Activated T-helper 2 cell treated with anti-CD3 and anti-CD28 coated beads, Interferon-gamma antibody, Interleukin-2, Interleukin-4, amounts not matched to agents 10 μg/mL and 5 μg/mL and 100 μg/mL, durations not matched to agents 14 hours and 24 hours and 36 hours (primary cell): ENCODE results near the gene STAT3. TPM values are rescaled to one million over a fixed set of nuclear protein-coding genes. Genes with fewer than 3 reads are reported as not detected.
A peak's percentile ranks its signal among the peaks of the same experiment; 100 is the strongest.

ENCODE experiments used
- DNase-seq: peaks from one replicate; pipeline ENCODE4 v3.0.0; 2021; ENCODE audit warnings: low spot score
- H3K27ac Mint-ChIP-seq: one replicate; pipeline ENCODE4 v1.8.0; 2021; ENCODE audit warnings: mixed read lengths
- H3K27me3 Mint-ChIP-seq: one replicate; pipeline ENCODE4 v1.8.0; 2021; ENCODE audit warnings: low read depth, mixed read lengths
- H3K36me3 Mint-ChIP-seq: one replicate; pipeline ENCODE4 v1.8.0; 2021; ENCODE audit warnings: low read depth, mixed read lengths
- H3K4me1 Mint-ChIP-seq: one replicate; pipeline ENCODE4 v1.8.0; 2021; ENCODE audit warnings: low read depth, mixed read lengths
- H3K4me3 Mint-ChIP-seq: one replicate; pipeline ENCODE4 v1.8.0; 2021; ENCODE audit warnings: low read depth, mild to moderate bottlenecking, moderate library complexity, mixed read lengths
- H3K9me3 Mint-ChIP-seq: one replicate; pipeline ENCODE4 v1.8.0; 2021; ENCODE audit warnings: mixed read lengths
- intact Hi-C: fragments of 100-400 bp; cut with micrococcal nuclease; formaldehyde crosslinking; loops from one replicate; pipeline ENCODE4 v1.15.1; 2023
- total RNA-seq: library from RNA; stranded (reverse); gene quantifications from 2 replicates; pipeline ENCODE4 v1.2.3, GENCODE V29; 2022

STAT3 gene
- total RNA-seq, 1 donor from 2014 or later, result 250 TPM

GRCh38 chr17:42287305-42287976 is 100.8 kb downstream of the STAT3 start:
- no peak for DNase-seq
- Mint-ChIP-seq H3K27me3 (no peaks in the 10 kb centered on the region), H3K4me1 (peaks cover 44% of the 10 kb centered on the region), H3K27ac (peak overlapping the region; percentile 92), H3K9me3 (no peaks in the 10 kb centered on the region), H3K36me3 (peaks cover 64% of the 10 kb centered on the region), H3K4me3 (peak overlapping the region; percentile 90)
- intact Hi-C loops, result loop anchor here (1.0 kb wide), 3 partner anchors 10 to 65 kb away; no protein-coding TSS in a partner anchor

- peaks cover 40% of the 10 kb centered on the region for H3K4me1 Mint-ChIP-seq
These were observed 101.6 kb downstream of the STAT3 start for GRCh38 chr17:42286411-42287221.

GRCh38 chr17:42285346-42286050 is 102.7 kb downstream of the STAT3 start:
- DNase-seq, result no peak
- intact Hi-C loops, result no loop called here
- peaks cover 33% of the 10 kb centered on the region for H3K4me1 Mint-ChIP-seq
- peak overlapping the region; percentile 72 for H3K4me3 Mint-ChIP-seq
- H3K27me3 Mint-ChIP-seq, result no peaks in the 10 kb centered on the region
- H3K9me3 Mint-ChIP-seq, result no peaks in the 10 kb centered on the region
- peak overlapping the region; percentile 12 for H3K27ac Mint-ChIP-seq
- H3K36me3 Mint-ChIP-seq, result peaks cover 45% of the 10 kb centered on the region

More at GRCh38 chr17:42286411-42287221, 101.6 kb downstream of the STAT3 start:
- DNase-seq, result no peak
- H3K4me3 Mint-ChIP-seq, result peak overlapping the region; percentile 90
- H3K27ac Mint-ChIP-seq, result peak overlapping the region; percentile 92
- H3K27me3 Mint-ChIP-seq, result no peaks in the 10 kb centered on the region
- no peaks in the 10 kb centered on the region for H3K9me3 Mint-ChIP-seq
- intact Hi-C loops, result loop anchor here (1.0 kb wide), 3 partner anchors 9 to 64 kb away; no protein-coding TSS in a partner anchor
- H3K36me3 Mint-ChIP-seq, result peaks cover 56% of the 10 kb centered on the region

GRCh38 chr17:42284566-42284965 is 103.7 kb downstream of the STAT3 start:
- Mint-ChIP-seq H3K4me3 (peak overlapping the region; percentile 2), H3K9me3 (no peaks in the 10 kb centered on the region), H3K27ac (no peak overlapping the region), H3K4me1 (peaks cover 27% of the 10 kb centered on the region), H3K27me3 (no peaks in the 10 kb centered on the region), H3K36me3 (peaks cover 39% of the 10 kb centered on the region)
- DNase-seq, result no peak
- intact Hi-C loops, result no loop called here

GRCh38 chr17:42284024-42284369 is 104.2 kb downstream of the STAT3 start:
- no peaks in the 10 kb centered on the region for H3K9me3 Mint-ChIP-seq
- H3K4me3 Mint-ChIP-seq, result no peak overlapping the region
- H3K27me3 Mint-ChIP-seq, result no peaks in the 10 kb centered on the region
- H3K4me1 Mint-ChIP-seq, result peaks cover 25% of the 10 kb centered on the region
- DNase-seq, result no peak
- peak overlapping the region; percentile 28 for H3K27ac Mint-ChIP-seq
- intact Hi-C loops, result no loop called here
- H3K36me3 Mint-ChIP-seq, result peaks cover 33% of the 10 kb centered on the region

- Mint-ChIP-seq H3K9me3 (no peaks in the 10 kb centered on the region), H3K36me3 (peaks cover 31% of the 10 kb centered on the region), H3K27me3 (no peaks in the 10 kb centered on the region), H3K4me3 (no peak overlapping the region), H3K27ac (no peak overlapping the region), H3K4me1 (peaks cover 25% of the 10 kb centered on the region)
- no peak for DNase-seq
- intact Hi-C loops, result no loop called here
These were observed 104.8 kb downstream of the STAT3 start for GRCh38 chr17:42283241-42284023.

GRCh38 chr17:42282478-42283080 is 105.7 kb downstream of the STAT3 start:
- intact Hi-C loops, result no loop called here
- no peak overlapping the region for H3K4me3 Mint-ChIP-seq
- peaks cover 25% of the 10 kb centered on the region for H3K4me1 Mint-ChIP-seq
- DNase-seq, result no peak
- H3K36me3 Mint-ChIP-seq, result peaks cover 32% of the 10 kb centered on the region
- H3K27me3 Mint-ChIP-seq, result no peaks in the 10 kb centered on the region
- H3K27ac Mint-ChIP-seq, result peak overlapping the region; percentile 43
- no peaks in the 10 kb centered on the region for H3K9me3 Mint-ChIP-seq

- no peaks in the 10 kb centered on the region for H3K9me3 Mint-ChIP-seq
- H3K4me3 Mint-ChIP-seq, result no peak overlapping the region
- no peak for DNase-seq
- no peaks in the 10 kb centered on the region for H3K27me3 Mint-ChIP-seq
- intact Hi-C loops, result no loop called here
- H3K4me1 Mint-ChIP-seq, result peaks cover 24% of the 10 kb centered on the region
- H3K27ac Mint-ChIP-seq, result no peak overlapping the region
- peaks cover 29% of the 10 kb centered on the region for H3K36me3 Mint-ChIP-seq
These were observed 106.6 kb downstream of the STAT3 start for GRCh38 chr17:42281571-42282096.

- H3K36me3 Mint-ChIP-seq, result peaks cover 27% of the 10 kb centered on the region
- no peak for DNase-seq
- H3K9me3 Mint-ChIP-seq, result no peaks in the 10 kb centered on the region
- peaks cover 14% of the 10 kb centered on the region for H3K4me1 Mint-ChIP-seq
- intact Hi-C loops, result no loop called here
- H3K4me3 Mint-ChIP-seq, result no peak overlapping the region
- no peak overlapping the region for H3K27ac Mint-ChIP-seq
- no peaks in the 10 kb centered on the region for H3K27me3 Mint-ChIP-seq
These were observed 108.2 kb downstream of the STAT3 start for GRCh38 chr17:42279776-42280630.

GRCh38 chr17:42277342-42277712 is 110.9 kb downstream of the STAT3 start:
- no peak for DNase-seq
- peaks cover 35% of the 10 kb centered on the region for H3K36me3 Mint-ChIP-seq
- no peaks in the 10 kb centered on the region for H3K9me3 Mint-ChIP-seq
- H3K4me1 Mint-ChIP-seq, result peaks cover 28% of the 10 kb centered on the region
- intact Hi-C loops, result loop anchor here (1.0 to 2.0 kb wide), 2 partner anchors 10 to 257 kb away; partner anchors contain the start of gene NKIRAS2
- peak overlapping the region; percentile 93 for H3K27ac Mint-ChIP-seq
- peak overlapping the region; percentile 86 for H3K4me3 Mint-ChIP-seq
- no peaks in the 10 kb centered on the region for H3K27me3 Mint-ChIP-seq
